DND-41 (cell line): Measurements from ENCODE around the gene GAR1.

ENCODE experiments used
- ATAC-seq: fragments of 200-7000 bp; cut with Tn5 transposase; 3 replicates; pipeline ENCODE4 v1.9.1; 2021; ENCODE audit warnings: low read depth; ENCODE audit not compliant: insufficient read depth
- DNase-seq: peaks from one replicate; pipeline ENCODE4 v3.0.0-alpha.2; 2020
- H2AFZ ChIP-seq: 2 replicates; pipeline ENCODE4 v1.6.0; 2012; ENCODE audit warnings: low read depth, low read length
- H3K27ac ChIP-seq: 2 replicates; pipeline ENCODE4 v1.5.1; 2012; ENCODE audit warnings: low read length, inconsistent platforms
- H3K27me3 ChIP-seq: fragments of 200-600 bp; sonication (generic); 2 replicates; pipeline ENCODE4 v1.6.0; 2012; ENCODE audit warnings: low read length, mild to moderate bottlenecking, inconsistent platforms; ENCODE audit not compliant: insufficient read depth, poor library complexity
- H3K36me3 ChIP-seq: 2 replicates; pipeline ENCODE4 v1.5.1; 2012; ENCODE audit warnings: low read length, inconsistent platforms; ENCODE audit not compliant: insufficient read depth
- H3K4me1 ChIP-seq: 2 replicates; pipeline ENCODE4 v1.5.1; 2012; ENCODE audit warnings: mild to moderate bottlenecking, low read length; ENCODE audit not compliant: insufficient read depth
- H3K4me2 ChIP-seq: 2 replicates; pipeline ENCODE4 v1.6.0; 2012; ENCODE audit warnings: mild to moderate bottlenecking, moderate library complexity, low read length, inconsistent platforms; ENCODE audit not compliant: insufficient read depth
- H3K4me3 ChIP-seq, 2 experiments: fragments of 200-600 bp in 1 of 2; shearing (Covaris generic) in 1 of 2; 2 replicates each; pipeline ENCODE4 v1.5.1; 2012 to 2016; ENCODE audit warnings: inconsistent platforms in 2 of 2, low read length in 2 of 2, mild to moderate bottlenecking in 2 of 2, low read depth in 1 of 2, moderate library complexity in 1 of 2
- H3K79me2 ChIP-seq: 2 replicates; pipeline ENCODE4 v1.6.0; 2012; ENCODE audit warnings: low read length, inconsistent platforms; ENCODE audit not compliant: insufficient read depth
- H3K9ac ChIP-seq: 2 replicates; pipeline ENCODE4 v1.6.0; 2012; ENCODE audit warnings: low read depth, mild to moderate bottlenecking, inconsistent platforms, low read length, moderate library complexity
- H3K9me3 ChIP-seq: 2 replicates; pipeline ENCODE4 v1.5.1; 2012; ENCODE audit warnings: low read length, moderate library complexity, mild to moderate bottlenecking, inconsistent platforms; ENCODE audit not compliant: insufficient read depth, severe bottlenecking
- H4K20me1 ChIP-seq: 2 replicates; pipeline ENCODE4 v1.6.0; 2012; ENCODE audit warnings: low read length; ENCODE audit not compliant: insufficient read depth
- EZH2 ChIP-seq: IDR thresholded peaks from 3 replicates; pipeline ENCODE4 v1.6.1; 2012; ENCODE audit warnings: borderline replicate concordance, low read depth, mild to moderate bottlenecking, moderate library complexity, low read length, inconsistent platforms; ENCODE audit not compliant: severe bottlenecking
- TF ChIP-seq, protein P1 (sequence below): IDR thresholded peaks from 2 replicates; pipeline ENCODE4 v1.5.1; 2012; ENCODE audit warnings: borderline replicate concordance, low read length, moderate library complexity, mild to moderate bottlenecking; ENCODE audit not compliant: poor library complexity, severe bottlenecking; ENCODE audit errors: extremely low read depth

Gene GAR1

DNA sequence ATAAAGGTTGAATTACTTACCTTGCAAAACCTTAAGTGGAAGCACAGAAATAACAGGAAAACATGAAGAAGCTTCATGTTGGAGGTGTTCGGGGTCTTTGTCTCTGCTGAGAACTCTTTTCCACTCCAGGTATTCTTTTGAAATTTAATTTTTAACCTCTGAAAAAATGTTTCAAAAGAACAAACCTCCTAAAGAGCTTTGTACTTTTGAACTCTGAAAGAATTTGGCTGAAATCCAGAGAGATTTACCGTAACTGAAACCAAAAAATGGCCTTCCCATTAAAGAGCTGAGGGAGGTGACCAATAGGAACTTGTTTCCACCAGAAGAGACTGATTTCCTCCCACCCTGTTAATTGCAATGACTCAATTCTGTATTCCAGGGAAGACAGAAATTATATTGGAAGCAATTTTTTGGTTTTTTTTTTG lies 13.7 kb upstream of the GAR1 start, which contains the start of gene CFI:
Gene CFI, minus strand, starts transcription at position 105 of the 425 bp plus-strand sequence. Its CDS starts 28 bp downstream, at position 77.
- Histone ChIP-seq H3K4me3 (no peak within 1 kb of the TSS), H4K20me1 (no peaks in the 10 kb centered on the region), H3K9me3 (no peaks in the 10 kb centered on the region), H3K4me2 (no peak within 1 kb of the TSS), H3K79me2 (no peaks in the 10 kb centered on the region), H2AFZ (no peak within 1 kb of the TSS), H3K4me1 (no peaks in the 10 kb centered on the region), H3K27ac (no peak within 1 kb of the TSS), H3K9ac (no peak within 1 kb of the TSS), H3K36me3 (no peaks in the 10 kb centered on the region), H3K27me3 (peaks cover 2% of the 10 kb centered on the region)
- TF ChIP-seq, protein P1, sequence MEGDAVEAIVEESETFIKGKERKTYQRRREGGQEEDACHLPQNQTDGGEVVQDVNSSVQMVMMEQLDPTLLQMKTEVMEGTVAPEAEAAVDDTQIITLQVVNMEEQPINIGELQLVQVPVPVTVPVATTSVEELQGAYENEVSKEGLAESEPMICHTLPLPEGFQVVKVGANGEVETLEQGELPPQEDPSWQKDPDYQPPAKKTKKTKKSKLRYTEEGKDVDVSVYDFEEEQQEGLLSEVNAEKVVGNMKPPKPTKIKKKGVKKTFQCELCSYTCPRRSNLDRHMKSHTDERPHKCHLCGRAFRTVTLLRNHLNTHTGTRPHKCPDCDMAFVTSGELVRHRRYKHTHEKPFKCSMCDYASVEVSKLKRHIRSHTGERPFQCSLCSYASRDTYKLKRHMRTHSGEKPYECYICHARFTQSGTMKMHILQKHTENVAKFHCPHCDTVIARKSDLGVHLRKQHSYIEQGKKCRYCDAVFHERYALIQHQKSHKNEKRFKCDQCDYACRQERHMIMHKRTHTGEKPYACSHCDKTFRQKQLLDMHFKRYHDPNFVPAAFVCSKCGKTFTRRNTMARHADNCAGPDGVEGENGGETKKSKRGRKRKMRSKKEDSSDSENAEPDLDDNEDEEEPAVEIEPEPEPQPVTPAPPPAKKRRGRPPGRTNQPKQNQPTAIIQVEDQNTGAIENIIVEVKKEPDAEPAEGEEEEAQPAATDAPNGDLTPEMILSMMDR, result no peak
- TF ChIP-seq EZH2, result no peak
- ATAC-seq (no peak), DNase-seq (no peak)

DNA sequence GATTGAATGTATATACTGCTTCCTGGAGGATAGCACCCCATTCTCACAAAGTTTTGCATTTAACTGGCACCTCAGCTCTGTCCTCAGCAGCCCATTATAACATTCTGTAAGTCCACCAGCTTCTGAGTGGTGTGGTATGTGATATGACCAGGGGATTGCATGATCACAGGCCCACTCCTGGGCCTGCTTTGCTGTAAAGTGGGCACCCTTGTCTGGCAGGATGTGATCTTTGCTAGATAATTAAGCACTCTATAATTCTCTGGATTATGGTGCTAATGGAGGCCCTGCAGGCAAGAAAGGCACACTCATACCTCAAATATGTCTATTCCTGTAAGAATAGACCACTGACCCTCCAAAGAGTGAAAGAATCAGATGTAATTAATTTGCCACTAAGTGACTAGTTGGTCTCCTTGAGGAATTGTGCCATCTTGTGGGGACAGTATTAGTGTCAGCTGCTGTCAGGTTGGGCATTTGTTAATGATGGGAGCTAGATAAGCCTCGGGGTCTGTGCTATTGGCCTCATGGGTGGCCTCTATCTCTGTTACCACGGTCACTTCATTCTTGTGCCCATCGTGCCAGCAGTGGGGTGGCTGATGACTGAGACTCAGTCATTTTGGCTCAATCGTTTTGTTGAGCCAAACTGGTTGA lies 11.5 kb upstream of the GAR1 start:
- ATAC-seq (peak; percentile 71; the same call in 1 of the 3 replicates), DNase-seq (peak; percentile 24)
- Histone ChIP-seq H3K9me3 (no peaks in the 10 kb centered on the region), H3K79me2 (no peaks in the 10 kb centered on the region), H3K27me3 (peaks cover 2% of the 10 kb centered on the region), H3K9ac (no peak overlapping the region), H3K36me3 (no peaks in the 10 kb centered on the region), H2AFZ (no peak overlapping the region), H3K27ac (no peak overlapping the region), H3K4me3 (no peak overlapping the region), H3K4me2 (no peak overlapping the region), H3K4me1 (no peaks in the 10 kb centered on the region), H4K20me1 (no peaks in the 10 kb centered on the region)
- TF ChIP-seq EZH2, result no peak
- TF ChIP-seq, protein P1, result peak; percentile 68

DNA sequence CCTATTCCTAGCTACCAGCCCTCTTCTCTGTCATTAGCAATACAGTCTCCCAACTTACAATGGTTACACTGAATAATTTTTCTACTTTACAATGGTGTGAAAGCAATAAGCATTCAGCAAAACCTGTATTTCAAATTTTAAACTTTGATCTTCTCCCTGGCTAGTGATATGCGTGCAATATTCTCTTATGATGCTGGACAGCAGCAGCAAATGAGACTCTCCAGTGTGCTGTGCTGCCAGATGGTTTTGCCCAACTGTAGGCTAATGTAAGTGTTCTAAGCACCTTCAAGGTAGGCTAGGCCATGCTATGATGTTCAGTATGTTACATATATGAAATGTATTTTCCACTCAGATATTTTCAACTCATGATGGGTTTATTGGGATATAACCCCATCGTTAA lies 5.9 kb upstream of the GAR1 start:
- Histone ChIP-seq H3K27me3 (no peaks in the 10 kb centered on the region), H3K9ac (no peak overlapping the region), H3K36me3 (no peaks in the 10 kb centered on the region), H3K4me3 (no peak overlapping the region), H3K27ac (no peak overlapping the region), H4K20me1 (no peaks in the 10 kb centered on the region), H3K79me2 (no peaks in the 10 kb centered on the region), H2AFZ (no peak overlapping the region), H3K9me3 (no peaks in the 10 kb centered on the region), H3K4me2 (no peak overlapping the region), H3K4me1 (peaks cover 8% of the 10 kb centered on the region)
- TF ChIP-seq, protein P1, result no peak
- TF ChIP-seq EZH2, result no peak
- ATAC-seq (no peak), DNase-seq (no peak)
